GM12801 (cell line): ENCODE data around the gene ITGAE.

ENCODE experiments used
- CTCF ChIP-seq: IDR thresholded peaks from one replicate; pipeline ENCODE4 v1.5.1; 2011; ENCODE audit warnings: control low read depth; ENCODE audit not compliant: insufficient read length; ENCODE audit errors: extremely low read depth

The ITGAE gene

GRCh38 chr17:3796822-3797170 is 4.2 kb downstream of the ITGAE start:
- no peak for TF ChIP-seq CTCF

- TF ChIP-seq CTCF: no peak
Observed at GRCh38 chr17:3796110-3796821, 4.7 kb downstream of the ITGAE start.

- TF ChIP-seq CTCF: no peak
Observed at GRCh38 chr17:3795390-3796102, 5.4 kb downstream of the ITGAE start.

GRCh38 chr17:3794557-3795389 is 6.2 kb downstream of the ITGAE start:
- TF ChIP-seq CTCF: no peak

GRCh38 chr17:3792481-3792880 is 8.5 kb downstream of the ITGAE start:
- no peak for TF ChIP-seq CTCF

- no peak for TF ChIP-seq CTCF
Observed at GRCh38 chr17:3788200-3788599, 12.8 kb downstream of the ITGAE start.

- no peak for TF ChIP-seq CTCF
Observed at GRCh38 chr17:3782751-3783150, 18.2 kb downstream of the ITGAE start.
